ENCODE results near the gene CTNND2.

CTNND2 gene

GRCh38 chr5:11300736-11301135 lies 603.5 kb downstream of the CTNND2 start:
- DNase-seq: no peak

- no peak for DNase-seq
Observed at GRCh38 chr5:11298877-11299276, 605.4 kb downstream of the CTNND2 start.

- no peak for DNase-seq
Observed at GRCh38 chr5:11293523-11293922, 610.7 kb downstream of the CTNND2 start.

GRCh38 chr5:11292648-11293356 lies 611.4 kb downstream of the CTNND2 start:
- no peak for DNase-seq

GRCh38 chr5:11289733-11290132 lies 614.5 kb downstream of the CTNND2 start:
- DNase-seq: no peak

- DNase-seq: no peak
Observed at GRCh38 chr5:11289208-11289607, 615.0 kb downstream of the CTNND2 start.

GRCh38 chr5:11281842-11282241 lies 622.4 kb downstream of the CTNND2 start:
- DNase-seq: no peak

- no peak for DNase-seq
Observed at GRCh38 chr5:11277323-11277722, 626.9 kb downstream of the CTNND2 start.

GRCh38 chr5:11273180-11273903 lies 630.9 kb downstream of the CTNND2 start:
- DNase-seq: no peak

- DNase-seq: no peak
Observed at GRCh38 chr5:11269515-11269914, 634.7 kb downstream of the CTNND2 start.

- no peak for DNase-seq
Observed at GRCh38 chr5:11268891-11269290, 635.4 kb downstream of the CTNND2 start.

GRCh38 chr5:11266331-11266730 lies 637.9 kb downstream of the CTNND2 start:
- DNase-seq: no peak

GRCh38 chr5:11261241-11261640 lies 643.0 kb downstream of the CTNND2 start:
- no peak for DNase-seq

GRCh38 chr5:11258001-11258400 lies 646.2 kb downstream of the CTNND2 start:
- no peak for DNase-seq

GRCh38 chr5:11252523-11252922 lies 651.7 kb downstream of the CTNND2 start:
- DNase-seq: no peak

- DNase-seq: no peak
Observed at GRCh38 chr5:11252075-11252474, 652.2 kb downstream of the CTNND2 start.

- no peak for DNase-seq
Observed at GRCh38 chr5:11251247-11251646, 653.0 kb downstream of the CTNND2 start.

GRCh38 chr5:11248966-11249365 lies 655.3 kb downstream of the CTNND2 start:
- DNase-seq: no peak

- DNase-seq: no peak
Observed at GRCh38 chr5:11247224-11247623, 657.0 kb downstream of the CTNND2 start.

- no peak for DNase-seq
Observed at GRCh38 chr5:11240293-11241190, 663.7 kb downstream of the CTNND2 start.

GRCh38 chr5:11239261-11240015 lies 664.8 kb downstream of the CTNND2 start:
- no peak for DNase-seq

GRCh38 chr5:11234501-11234911 lies 669.7 kb downstream of the CTNND2 start:
- DNase-seq: peak; percentile 30

- DNase-seq: no peak
Observed at GRCh38 chr5:11230890-11231289, 673.4 kb downstream of the CTNND2 start.
